ENCODE results near the gene RFPL3. TPM values are rescaled to one million over a fixed set of nuclear protein-coding genes. Genes with fewer than 3 reads are reported as not detected.

Gene RFPL3
- total RNA-seq (2022; extraction: Qiagen RNA extraction; ENCODE audit: low read depth): not detected in 5 replicates

GRCh38 chr22:32357567-32357966, at the start of gene RFPL3:
Gene RFPL3 (plus strand): TSS chr22:32357867. CDS start chr22:32358072, 205 bp downstream.

Other genes with a start within 250 kb of the RFPL3 start
- gene C22orf42, start 198.6 kb upstream of the RFPL3 start, total RNA-seq (2022; extraction: Qiagen RNA extraction; ENCODE audit: low read depth): not detected in 5 replicates
- gene RFPL2, start 152.8 kb upstream of the RFPL3 start, total RNA-seq (2022; extraction: Qiagen RNA extraction; ENCODE audit: low read depth): 0.09 to 0.30 TPM (median 0.20 TPM) in 5 replicates
- not detected in 5 replicates for gene SLC5A4, start 102.5 kb upstream of the RFPL3 start, total RNA-seq (2022; extraction: Qiagen RNA extraction; ENCODE audit: low read depth)
- 79.3 to 84.6 TPM (median 80.4 TPM) in 5 replicates for gene RTCB, start 54.4 kb downstream of the RFPL3 start, total RNA-seq (2022; extraction: Qiagen RNA extraction; ENCODE audit: low read depth)
- gene BPIFC, start 106.6 kb downstream of the RFPL3 start, total RNA-seq (2022; extraction: Qiagen RNA extraction; ENCODE audit: low read depth): not detected in 5 replicates
- gene FBXO7, start 116.9 kb downstream of the RFPL3 start, total RNA-seq (2022; extraction: Qiagen RNA extraction; ENCODE audit: low read depth): 68.5 to 77.5 TPM (median 74.9 TPM) in 5 replicates

Measured in A549 treated with CpdA at 1 μM for 4 hours (cell line).